NB4 (cell line): ENCODE data around the gene MYO15B.

ENCODE experiments used
- DNase-seq: peaks from one replicate; pipeline ENCODE4 v3.0.0; 2010; ENCODE audit warnings: low read depth
- H3K4me3 ChIP-seq: one replicate; pipeline ENCODE4 v1.5.1; 2011; ENCODE audit warnings: mild to moderate bottlenecking, low read depth, low read length, moderate library complexity
- CTCF ChIP-seq: IDR thresholded peaks from one replicate; pipeline ENCODE4 v1.5.1; 2012; ENCODE audit warnings: low read depth, low read length
- MAX ChIP-seq: IDR thresholded peaks from 2 replicates; pipeline ENCODE4 v1.6.1; 2011; ENCODE audit warnings: low read depth, low read length
- MYC ChIP-seq: IDR thresholded peaks from 2 replicates; pipeline ENCODE4 v1.6.1; 2011; ENCODE audit warnings: low read depth, low read length
- POLR2A ChIP-seq: IDR thresholded peaks from 2 replicates; pipeline ENCODE4 v1.6.1; 2011; ENCODE audit warnings: mild to moderate bottlenecking; ENCODE audit not compliant: insufficient read length; ENCODE audit errors: extremely low read depth

The MYO15B gene

DNA sequence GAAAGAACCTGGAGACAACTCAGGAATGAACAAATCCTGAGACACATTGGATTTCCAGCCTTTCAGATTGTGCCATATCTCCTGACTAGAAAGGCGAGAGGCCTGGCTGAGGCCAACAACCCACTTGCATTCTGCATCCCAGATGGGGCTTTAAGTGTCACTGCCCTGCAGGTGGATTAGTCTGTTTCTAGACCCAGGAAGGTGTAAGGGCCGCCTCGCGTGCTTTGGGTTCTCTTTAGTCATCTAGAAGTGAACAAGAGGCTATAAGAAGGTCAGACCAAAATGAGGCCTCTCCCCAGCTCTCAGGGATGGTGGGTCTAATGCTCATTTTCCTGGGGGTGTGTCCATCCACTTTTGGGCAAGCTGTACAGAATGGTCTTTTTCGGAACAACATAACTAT is 84.4 kb downstream of the MYO15B start:
- no peak overlapping the region for H3K4me3 ChIP-seq
- TF ChIP-seq MYC (no peak), POLR2A (no peak), MAX (no peak), CTCF (no peak)
- DNase-seq, result no peak

DNA sequence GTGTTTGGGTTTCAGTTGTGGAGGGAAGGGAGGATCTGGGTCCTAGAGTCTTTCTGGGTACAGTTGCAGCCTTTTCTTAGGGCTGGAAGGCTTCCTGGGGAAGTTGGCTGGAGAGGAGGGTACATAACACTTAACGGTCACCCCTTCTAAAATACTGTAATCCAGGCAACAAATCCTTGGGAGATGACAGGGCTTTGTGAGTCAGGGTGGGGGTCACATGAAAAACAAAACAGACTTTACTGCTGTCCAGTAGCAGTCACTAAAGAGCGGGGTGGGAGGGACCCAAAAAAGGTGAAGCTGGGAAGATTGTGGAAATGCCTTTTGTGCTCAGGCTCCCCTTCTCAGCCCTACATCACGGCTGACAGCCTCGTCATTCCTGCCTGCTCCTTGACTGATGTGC is 85.9 kb downstream of the MYO15B start:
- H3K4me3 ChIP-seq, result no peak overlapping the region
- TF ChIP-seq MAX (no peak), MYC (no peak), POLR2A (no peak), CTCF (no peak)
- no peak for DNase-seq
